Liver (tissue), 3 donors: Measurements from ENCODE around the gene BLOC1S1.
A peak's percentile ranks its signal among the peaks of the same experiment; 100 is the strongest.

ENCODE experiments used
- EGR1 ChIP-seq, 2 donors: IDR thresholded peaks; 2 replicates each; pipeline ENCODE4 v1.6.1; 2016 to 2018; ENCODE audit warnings: antibody characterized with exemption in 2 of 2, low read depth in 2 of 2
- FOXA1 ChIP-seq: IDR thresholded peaks from 2 replicates; pipeline ENCODE4 v1.6.1; 2016; ENCODE audit warnings: antibody characterized with exemption
- RAD21 ChIP-seq, 2 donors: IDR thresholded peaks; 2 replicates each; pipeline ENCODE4 v1.6.1; 2016; ENCODE audit warnings: antibody characterized with exemption in 2 of 2, mild to moderate bottlenecking in 2 of 2
- SP1 ChIP-seq: IDR thresholded peaks from 2 replicates; pipeline ENCODE4 v1.6.1; 2018; ENCODE audit warnings: antibody characterized with exemption, mild to moderate bottlenecking
- TAF1 ChIP-seq: conservative IDR thresholded peaks from 2 replicates; pipeline ENCODE4 v1.6.1; 2016; ENCODE audit warnings: antibody characterized with exemption, mild to moderate bottlenecking
- YY1 ChIP-seq: IDR thresholded peaks from 2 replicates; pipeline ENCODE4 v1.6.1; 2016; ENCODE audit warnings: antibody characterized with exemption, mild to moderate bottlenecking
- TF ChIP-seq, protein P1 (sequence below): fragments of 150-350 bp; IDR thresholded peaks from 2 replicates; pipeline ENCODE4 v1.5.1; 2017; ENCODE audit warnings: improper control_type of control experiment, low read depth, low read length; ENCODE audit not compliant: missing input control
- TF ChIP-seq, protein P2 (sequence below): IDR thresholded peaks from 2 replicates; pipeline ENCODE4 v1.6.1; 2016; ENCODE audit warnings: antibody characterized with exemption
- TF ChIP-seq, protein P3 (sequence below): IDR thresholded peaks from 2 replicates; pipeline ENCODE4 v1.6.1; 2016; ENCODE audit warnings: antibody characterized with exemption
- donor health status: healthy.
- donor health status: healthy.

- TF ChIP-seq SP1 (no peak), EGR1 (IDR thresholded peaks at IDR 0.05; ENCODE audit: low read depth in 2 of 2) (no peak), YY1 (peak; percentile 26), RAD21 (IDR thresholded peaks at IDR 0.05) (no peak), TAF1 (no peak), FOXA1 (no peak)
- TF ChIP-seq, protein P1, sequence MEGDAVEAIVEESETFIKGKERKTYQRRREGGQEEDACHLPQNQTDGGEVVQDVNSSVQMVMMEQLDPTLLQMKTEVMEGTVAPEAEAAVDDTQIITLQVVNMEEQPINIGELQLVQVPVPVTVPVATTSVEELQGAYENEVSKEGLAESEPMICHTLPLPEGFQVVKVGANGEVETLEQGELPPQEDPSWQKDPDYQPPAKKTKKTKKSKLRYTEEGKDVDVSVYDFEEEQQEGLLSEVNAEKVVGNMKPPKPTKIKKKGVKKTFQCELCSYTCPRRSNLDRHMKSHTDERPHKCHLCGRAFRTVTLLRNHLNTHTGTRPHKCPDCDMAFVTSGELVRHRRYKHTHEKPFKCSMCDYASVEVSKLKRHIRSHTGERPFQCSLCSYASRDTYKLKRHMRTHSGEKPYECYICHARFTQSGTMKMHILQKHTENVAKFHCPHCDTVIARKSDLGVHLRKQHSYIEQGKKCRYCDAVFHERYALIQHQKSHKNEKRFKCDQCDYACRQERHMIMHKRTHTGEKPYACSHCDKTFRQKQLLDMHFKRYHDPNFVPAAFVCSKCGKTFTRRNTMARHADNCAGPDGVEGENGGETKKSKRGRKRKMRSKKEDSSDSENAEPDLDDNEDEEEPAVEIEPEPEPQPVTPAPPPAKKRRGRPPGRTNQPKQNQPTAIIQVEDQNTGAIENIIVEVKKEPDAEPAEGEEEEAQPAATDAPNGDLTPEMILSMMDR: no peak
- TF ChIP-seq, protein P2, sequence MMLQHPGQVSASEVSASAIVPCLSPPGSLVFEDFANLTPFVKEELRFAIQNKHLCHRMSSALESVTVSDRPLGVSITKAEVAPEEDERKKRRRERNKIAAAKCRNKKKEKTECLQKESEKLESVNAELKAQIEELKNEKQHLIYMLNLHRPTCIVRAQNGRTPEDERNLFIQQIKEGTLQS: no peak
- TF ChIP-seq, protein P3, sequence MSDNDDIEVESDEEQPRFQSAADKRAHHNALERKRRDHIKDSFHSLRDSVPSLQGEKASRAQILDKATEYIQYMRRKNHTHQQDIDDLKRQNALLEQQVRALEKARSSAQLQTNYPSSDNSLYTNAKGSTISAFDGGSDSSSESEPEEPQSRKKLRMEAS: no peak
Observed at GRCh38 chr12:55713721-55714120, 2.1 kb upstream of the BLOC1S1 start.
